HEK293 (cell line): Measurements from ENCODE around the gene ADGRG7.
A peak's percentile ranks its signal among the peaks of the same experiment; 100 is the strongest.

Experiments
- GLI2 ChIP-seq: fragments of 450-650 bp; formaldehyde crosslinking; IDR thresholded peaks from 2 replicates; pipeline ENCODE4; 2017; ENCODE audit warnings: missing biosample characterization, missing genetic modification characterization, low read depth, borderline replicate concordance
- KLF10 ChIP-seq: fragments of 450-650 bp; IDR thresholded peaks from 2 replicates; pipeline ENCODE4 v1.5.1; 2018; ENCODE audit warnings: missing biosample characterization, mild to moderate bottlenecking, missing genetic modification characterization
- MYNN ChIP-seq: fragments of 450-650 bp; formaldehyde crosslinking; IDR thresholded peaks from 2 replicates; pipeline ENCODE4 v1.5.1; 2016; ENCODE audit warnings: missing biosample characterization, missing genetic modification characterization, borderline replicate concordance
- MZF1 ChIP-seq: fragments of 450-650 bp; formaldehyde crosslinking; IDR thresholded peaks from 2 replicates; pipeline ENCODE4 v1.5.1; 2017; ENCODE audit warnings: missing biosample characterization, missing genetic modification characterization, borderline replicate concordance
- SETDB1 ChIP-seq: IDR thresholded peaks from one replicate; pipeline ENCODE4 v1.6.1; 2017; ENCODE audit warnings: mild to moderate bottlenecking, low read length, moderate library complexity, mixed read lengths; ENCODE audit not compliant: insufficient read length
- SP3 ChIP-seq: fragments of 450-650 bp; formaldehyde crosslinking; IDR thresholded peaks from 2 replicates; pipeline ENCODE4 v1.5.1; 2016; ENCODE audit warnings: missing biosample characterization, missing genetic modification characterization
- WT1 ChIP-seq: fragments of 450-650 bp; formaldehyde crosslinking; IDR thresholded peaks from 2 replicates; pipeline ENCODE4 v1.5.1; 2016; ENCODE audit warnings: missing biosample characterization, missing genetic modification characterization
- ZFHX2 ChIP-seq: fragments of 450-650 bp; formaldehyde crosslinking; conservative IDR thresholded peaks from 2 replicates; pipeline ENCODE4 v1.5.1; 2016; ENCODE audit warnings: missing biosample characterization, missing genetic modification characterization
- ZNF114 ChIP-seq: fragments of 450-650 bp; formaldehyde crosslinking; IDR thresholded peaks from 2 replicates; pipeline ENCODE4 v1.5.0; 2017; ENCODE audit warnings: missing biosample characterization, missing genetic modification characterization
- ZNF121 ChIP-seq: fragments of 450-650 bp; formaldehyde crosslinking; IDR thresholded peaks from 2 replicates; pipeline ENCODE4 v1.5.1; 2016; ENCODE audit warnings: missing biosample characterization, missing genetic modification characterization
- ZNF2 ChIP-seq: fragments of 450-650 bp; formaldehyde crosslinking; IDR thresholded peaks from 2 replicates; pipeline ENCODE4 v1.5.1; 2016; ENCODE audit warnings: missing biosample characterization, missing genetic modification characterization
- ZNF211 ChIP-seq: fragments of 450-650 bp; formaldehyde crosslinking; IDR thresholded peaks from 2 replicates; pipeline ENCODE4 v1.5.1; 2016; ENCODE audit warnings: low read depth, missing biosample characterization, missing genetic modification characterization
- ZNF394 ChIP-seq: fragments of 450-650 bp; formaldehyde crosslinking; IDR thresholded peaks from 2 replicates; pipeline ENCODE4 v1.5.1; 2016; ENCODE audit warnings: missing biosample characterization, missing genetic modification characterization, mild to moderate bottlenecking, moderate library complexity, borderline replicate concordance
- ZNF510 ChIP-seq: fragments of 450-650 bp; formaldehyde crosslinking; IDR thresholded peaks from 2 replicates; pipeline ENCODE4 v1.5.1; 2018; ENCODE audit warnings: mild to moderate bottlenecking, missing genetic modification characterization, missing biosample characterization; ENCODE audit not compliant: insufficient replicate concordance
- ZNF549 ChIP-seq: fragments of 450-650 bp; IDR thresholded peaks from 2 replicates; pipeline ENCODE4 v1.5.1; 2018; ENCODE audit warnings: missing biosample characterization, missing genetic modification characterization, mild to moderate bottlenecking, inconsistent platforms, moderate library complexity
- ZSCAN16 ChIP-seq: fragments of 450-650 bp; formaldehyde crosslinking; IDR thresholded peaks from 2 replicates; pipeline ENCODE4 v1.5.1; 2016; ENCODE audit warnings: missing biosample characterization, missing genetic modification characterization
- TF ChIP-seq, protein P1 (sequence below): fragments of 450-650 bp; formaldehyde crosslinking; IDR thresholded peaks from 2 replicates; pipeline ENCODE4 v1.5.1; 2016; ENCODE audit warnings: missing biosample characterization, missing genetic modification characterization
- TF ChIP-seq, protein P2 (sequence below): fragments of 450-650 bp; formaldehyde crosslinking; IDR thresholded peaks from 2 replicates; pipeline ENCODE4 v1.5.1; 2016; ENCODE audit warnings: missing biosample characterization, missing genetic modification characterization
- TF ChIP-seq, protein P3 (sequence below): fragments of 450-650 bp; formaldehyde crosslinking; conservative IDR thresholded peaks from 2 replicates; pipeline ENCODE4 v1.5.1; 2016; ENCODE audit warnings: low read depth, missing biosample characterization, missing genetic modification characterization
- TF ChIP-seq, protein P4 (sequence below): fragments of 450-650 bp; formaldehyde crosslinking; IDR thresholded peaks from 2 replicates; pipeline ENCODE4 v1.5.1; 2016; ENCODE audit warnings: missing biosample characterization, missing genetic modification characterization, borderline replicate concordance
- TF ChIP-seq, protein P5 (sequence below): IDR thresholded peaks from 2 replicates; pipeline ENCODE4 v1.6.1; 2011; ENCODE audit warnings: mild to moderate bottlenecking, low read depth, low read length, borderline replicate concordance
- TF ChIP-seq, protein P6 (sequence below): fragments of 450-650 bp; formaldehyde crosslinking; optimal IDR thresholded peaks from 2 replicates; pipeline ENCODE3; 2016; ENCODE audit warnings: missing biosample characterization, mild to moderate bottlenecking, missing genetic modification characterization

ADGRG7 gene

DNA sequence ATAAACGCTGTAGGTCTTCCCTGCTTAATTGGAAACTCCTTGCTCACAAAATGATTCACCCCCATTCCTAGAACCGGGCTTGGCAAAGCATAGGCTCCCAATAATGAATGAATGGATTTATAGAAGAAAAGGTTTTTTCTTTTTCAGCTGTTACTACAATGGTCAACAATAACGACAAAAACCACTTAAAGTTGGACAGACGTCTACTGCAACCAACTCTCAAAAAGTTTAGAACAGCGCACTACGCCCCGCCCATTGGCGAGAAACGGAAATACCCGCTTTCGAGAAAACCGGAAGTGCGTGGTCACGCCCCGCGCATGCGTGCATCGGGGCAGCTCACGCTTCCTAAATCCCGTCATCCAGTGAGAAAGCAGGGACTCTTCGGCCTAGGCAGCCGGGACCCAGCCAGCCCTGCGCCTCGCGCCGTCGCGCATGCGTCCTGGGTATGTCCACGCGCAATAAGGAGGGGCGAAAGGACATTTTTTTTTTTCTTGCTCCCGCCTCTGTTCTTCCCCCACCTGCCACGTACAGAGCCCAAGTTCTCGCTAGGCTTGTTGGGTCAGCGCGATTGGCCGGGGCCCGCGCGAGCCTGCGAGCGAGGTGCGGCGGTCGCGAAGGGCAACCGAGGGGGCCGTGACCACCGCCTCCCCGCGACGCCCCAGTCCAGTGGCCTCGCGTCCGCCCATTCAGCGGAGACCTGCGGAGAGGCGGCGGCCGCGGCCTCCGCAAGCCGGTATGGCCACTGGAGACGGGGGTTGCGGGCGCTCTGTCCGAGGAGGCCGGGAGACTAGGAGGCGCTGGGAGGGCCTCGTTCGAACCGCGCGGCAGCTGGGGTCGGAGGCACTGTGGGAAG, 99.8 kb downstream of the ADGRG7 start, which contains the start of gene TFG (continued):
- TF ChIP-seq, protein P1, sequence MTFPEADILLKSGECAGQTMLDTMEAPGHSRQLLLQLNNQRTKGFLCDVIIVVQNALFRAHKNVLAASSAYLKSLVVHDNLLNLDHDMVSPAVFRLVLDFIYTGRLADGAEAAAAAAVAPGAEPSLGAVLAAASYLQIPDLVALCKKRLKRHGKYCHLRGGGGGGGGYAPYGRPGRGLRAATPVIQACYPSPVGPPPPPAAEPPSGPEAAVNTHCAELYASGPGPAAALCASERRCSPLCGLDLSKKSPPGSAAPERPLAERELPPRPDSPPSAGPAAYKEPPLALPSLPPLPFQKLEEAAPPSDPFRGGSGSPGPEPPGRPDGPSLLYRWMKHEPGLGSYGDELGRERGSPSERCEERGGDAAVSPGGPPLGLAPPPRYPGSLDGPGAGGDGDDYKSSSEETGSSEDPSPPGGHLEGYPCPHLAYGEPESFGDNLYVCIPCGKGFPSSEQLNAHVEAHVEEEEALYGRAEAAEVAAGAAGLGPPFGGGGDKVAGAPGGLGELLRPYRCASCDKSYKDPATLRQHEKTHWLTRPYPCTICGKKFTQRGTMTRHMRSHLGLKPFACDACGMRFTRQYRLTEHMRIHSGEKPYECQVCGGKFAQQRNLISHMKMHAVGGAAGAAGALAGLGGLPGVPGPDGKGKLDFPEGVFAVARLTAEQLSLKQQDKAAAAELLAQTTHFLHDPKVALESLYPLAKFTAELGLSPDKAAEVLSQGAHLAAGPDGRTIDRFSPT: no peak
- TF ChIP-seq, protein P2, sequence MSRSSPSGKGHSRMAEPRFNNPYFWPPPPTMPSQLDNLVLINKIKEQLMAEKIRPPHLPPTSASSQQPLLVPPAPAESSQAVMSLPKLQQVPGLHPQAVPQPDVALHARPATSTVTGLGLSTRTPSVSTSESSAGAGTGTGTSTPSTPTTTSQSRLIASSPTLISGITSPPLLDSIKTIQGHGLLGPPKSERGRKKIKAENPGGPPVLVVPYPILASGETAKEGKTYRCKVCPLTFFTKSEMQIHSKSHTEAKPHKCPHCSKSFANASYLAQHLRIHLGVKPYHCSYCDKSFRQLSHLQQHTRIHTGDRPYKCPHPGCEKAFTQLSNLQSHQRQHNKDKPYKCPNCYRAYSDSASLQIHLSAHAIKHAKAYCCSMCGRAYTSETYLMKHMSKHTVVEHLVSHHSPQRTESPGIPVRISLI: peak; percentile 95; the same call in 1 of the 2 replicates
- TF ChIP-seq ZNF211 (tag by site-specific recombination) (no peak), ZFHX2 (0 out of 2 replicates have a peak, but pooled peaks have one; percentile 17), SP3 (tag by site-specific recombination) (peak; percentile 60), ZNF2 (tag by site-specific recombination) (no peak), WT1 (tag by site-specific recombination) (no peak), MZF1 (tag by site-specific recombination) (no peak), ZNF510 (no peak), ZNF549 (tag by site-specific recombination) (no peak), ZSCAN16 (tag by site-specific recombination) (no peak), ZNF121 (no peak), KLF10 (tag by site-specific recombination) (no peak), ZNF394 (tag by site-specific recombination) (no peak), MYNN (tag by site-specific recombination) (no peak), ZNF114 (tag by site-specific recombination) (no peak), GLI2 (no peak), SETDB1 (peak; percentile 47)
- TF ChIP-seq, protein P3, sequence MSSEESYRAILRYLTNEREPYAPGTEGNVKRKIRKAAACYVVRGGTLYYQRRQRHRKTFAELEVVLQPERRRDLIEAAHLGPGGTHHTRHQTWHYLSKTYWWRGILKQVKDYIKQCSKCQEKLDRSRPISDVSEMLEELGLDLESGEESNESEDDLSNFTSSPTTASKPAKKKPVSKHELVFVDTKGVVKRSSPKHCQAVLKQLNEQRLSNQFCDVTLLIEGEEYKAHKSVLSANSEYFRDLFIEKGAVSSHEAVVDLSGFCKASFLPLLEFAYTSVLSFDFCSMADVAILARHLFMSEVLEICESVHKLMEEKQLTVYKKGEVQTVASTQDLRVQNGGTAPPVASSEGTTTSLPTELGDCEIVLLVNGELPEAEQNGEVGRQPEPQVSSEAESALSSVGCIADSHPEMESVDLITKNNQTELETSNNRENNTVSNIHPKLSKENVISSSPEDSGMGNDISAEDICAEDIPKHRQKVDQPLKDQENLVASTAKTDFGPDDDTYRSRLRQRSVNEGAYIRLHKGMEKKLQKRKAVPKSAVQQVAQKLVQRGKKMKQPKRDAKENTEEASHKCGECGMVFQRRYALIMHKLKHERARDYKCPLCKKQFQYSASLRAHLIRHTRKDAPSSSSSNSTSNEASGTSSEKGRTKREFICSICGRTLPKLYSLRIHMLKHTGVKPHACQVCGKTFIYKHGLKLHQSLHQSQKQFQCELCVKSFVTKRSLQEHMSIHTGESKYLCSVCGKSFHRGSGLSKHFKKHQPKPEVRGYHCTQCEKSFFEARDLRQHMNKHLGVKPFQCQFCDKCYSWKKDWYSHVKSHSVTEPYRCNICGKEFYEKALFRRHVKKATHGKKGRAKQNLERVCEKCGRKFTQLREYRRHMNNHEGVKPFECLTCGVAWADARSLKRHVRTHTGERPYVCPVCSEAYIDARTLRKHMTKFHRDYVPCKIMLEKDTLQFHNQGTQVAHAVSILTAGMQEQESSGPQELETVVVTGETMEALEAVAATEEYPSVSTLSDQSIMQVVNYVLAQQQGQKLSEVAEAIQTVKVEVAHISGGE: peak; percentile 38; the same call in 1 of the 2 replicates
- TF ChIP-seq, protein P4, sequence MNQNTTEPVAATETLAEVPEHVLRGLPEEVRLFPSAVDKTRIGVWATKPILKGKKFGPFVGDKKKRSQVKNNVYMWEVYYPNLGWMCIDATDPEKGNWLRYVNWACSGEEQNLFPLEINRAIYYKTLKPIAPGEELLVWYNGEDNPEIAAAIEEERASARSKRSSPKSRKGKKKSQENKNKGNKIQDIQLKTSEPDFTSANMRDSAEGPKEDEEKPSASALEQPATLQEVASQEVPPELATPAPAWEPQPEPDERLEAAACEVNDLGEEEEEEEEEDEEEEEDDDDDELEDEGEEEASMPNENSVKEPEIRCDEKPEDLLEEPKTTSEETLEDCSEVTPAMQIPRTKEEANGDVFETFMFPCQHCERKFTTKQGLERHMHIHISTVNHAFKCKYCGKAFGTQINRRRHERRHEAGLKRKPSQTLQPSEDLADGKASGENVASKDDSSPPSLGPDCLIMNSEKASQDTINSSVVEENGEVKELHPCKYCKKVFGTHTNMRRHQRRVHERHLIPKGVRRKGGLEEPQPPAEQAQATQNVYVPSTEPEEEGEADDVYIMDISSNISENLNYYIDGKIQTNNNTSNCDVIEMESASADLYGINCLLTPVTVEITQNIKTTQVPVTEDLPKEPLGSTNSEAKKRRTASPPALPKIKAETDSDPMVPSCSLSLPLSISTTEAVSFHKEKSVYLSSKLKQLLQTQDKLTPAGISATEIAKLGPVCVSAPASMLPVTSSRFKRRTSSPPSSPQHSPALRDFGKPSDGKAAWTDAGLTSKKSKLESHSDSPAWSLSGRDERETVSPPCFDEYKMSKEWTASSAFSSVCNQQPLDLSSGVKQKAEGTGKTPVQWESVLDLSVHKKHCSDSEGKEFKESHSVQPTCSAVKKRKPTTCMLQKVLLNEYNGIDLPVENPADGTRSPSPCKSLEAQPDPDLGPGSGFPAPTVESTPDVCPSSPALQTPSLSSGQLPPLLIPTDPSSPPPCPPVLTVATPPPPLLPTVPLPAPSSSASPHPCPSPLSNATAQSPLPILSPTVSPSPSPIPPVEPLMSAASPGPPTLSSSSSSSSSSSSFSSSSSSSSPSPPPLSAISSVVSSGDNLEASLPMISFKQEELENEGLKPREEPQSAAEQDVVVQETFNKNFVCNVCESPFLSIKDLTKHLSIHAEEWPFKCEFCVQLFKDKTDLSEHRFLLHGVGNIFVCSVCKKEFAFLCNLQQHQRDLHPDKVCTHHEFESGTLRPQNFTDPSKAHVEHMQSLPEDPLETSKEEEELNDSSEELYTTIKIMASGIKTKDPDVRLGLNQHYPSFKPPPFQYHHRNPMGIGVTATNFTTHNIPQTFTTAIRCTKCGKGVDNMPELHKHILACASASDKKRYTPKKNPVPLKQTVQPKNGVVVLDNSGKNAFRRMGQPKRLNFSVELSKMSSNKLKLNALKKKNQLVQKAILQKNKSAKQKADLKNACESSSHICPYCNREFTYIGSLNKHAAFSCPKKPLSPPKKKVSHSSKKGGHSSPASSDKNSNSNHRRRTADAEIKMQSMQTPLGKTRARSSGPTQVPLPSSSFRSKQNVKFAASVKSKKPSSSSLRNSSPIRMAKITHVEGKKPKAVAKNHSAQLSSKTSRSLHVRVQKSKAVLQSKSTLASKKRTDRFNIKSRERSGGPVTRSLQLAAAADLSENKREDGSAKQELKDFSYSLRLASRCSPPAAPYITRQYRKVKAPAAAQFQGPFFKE: no peak
- TF ChIP-seq, protein P5, sequence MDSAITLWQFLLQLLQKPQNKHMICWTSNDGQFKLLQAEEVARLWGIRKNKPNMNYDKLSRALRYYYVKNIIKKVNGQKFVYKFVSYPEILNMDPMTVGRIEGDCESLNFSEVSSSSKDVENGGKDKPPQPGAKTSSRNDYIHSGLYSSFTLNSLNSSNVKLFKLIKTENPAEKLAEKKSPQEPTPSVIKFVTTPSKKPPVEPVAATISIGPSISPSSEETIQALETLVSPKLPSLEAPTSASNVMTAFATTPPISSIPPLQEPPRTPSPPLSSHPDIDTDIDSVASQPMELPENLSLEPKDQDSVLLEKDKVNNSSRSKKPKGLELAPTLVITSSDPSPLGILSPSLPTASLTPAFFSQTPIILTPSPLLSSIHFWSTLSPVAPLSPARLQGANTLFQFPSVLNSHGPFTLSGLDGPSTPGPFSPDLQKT: peak; percentile 59; the same call in 1 of the 2 replicates
- TF ChIP-seq, protein P6, sequence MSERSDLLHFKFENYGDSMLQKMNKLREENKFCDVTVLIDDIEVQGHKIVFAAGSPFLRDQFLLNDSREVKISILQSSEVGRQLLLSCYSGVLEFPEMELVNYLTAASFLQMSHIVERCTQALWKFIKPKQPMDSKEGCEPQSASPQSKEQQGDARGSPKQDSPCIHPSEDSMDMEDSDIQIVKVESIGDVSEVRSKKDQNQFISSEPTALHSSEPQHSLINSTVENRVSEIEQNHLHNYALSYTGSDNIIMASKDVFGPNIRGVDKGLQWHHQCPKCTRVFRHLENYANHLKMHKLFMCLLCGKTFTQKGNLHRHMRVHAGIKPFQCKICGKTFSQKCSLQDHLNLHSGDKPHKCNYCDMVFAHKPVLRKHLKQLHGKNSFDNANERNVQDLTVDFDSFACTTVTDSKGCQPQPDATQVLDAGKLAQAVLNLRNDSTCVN (tag by site-specific recombination): peak; percentile 74
